PFSK-1 (cell line): ENCODE measurements around the gene ELOVL2.

Experiments
- POLR2AphosphoS5 ChIP-seq: IDR thresholded peaks from 2 replicates; pipeline ENCODE4 v1.6.1; 2012; ENCODE audit warnings: low read depth, mild to moderate bottlenecking, control low read depth, low read length, moderate library complexity
- TF ChIP-seq, protein P1 (sequence below), 2 experiments: IDR thresholded peaks; 2 replicates each; pipeline versions ENCODE4 v1.6.1 to v1.8.0; 2011 to 2012; ENCODE audit warnings: low read depth in 2 of 2, low read length in 2 of 2, control low read depth in 1 of 2, inconsistent platforms in 1 of 2, mild to moderate bottlenecking in 1 of 2, moderate library complexity in 1 of 2; ENCODE audit not compliant: insufficient read depth in 1 of 2

DNA sequence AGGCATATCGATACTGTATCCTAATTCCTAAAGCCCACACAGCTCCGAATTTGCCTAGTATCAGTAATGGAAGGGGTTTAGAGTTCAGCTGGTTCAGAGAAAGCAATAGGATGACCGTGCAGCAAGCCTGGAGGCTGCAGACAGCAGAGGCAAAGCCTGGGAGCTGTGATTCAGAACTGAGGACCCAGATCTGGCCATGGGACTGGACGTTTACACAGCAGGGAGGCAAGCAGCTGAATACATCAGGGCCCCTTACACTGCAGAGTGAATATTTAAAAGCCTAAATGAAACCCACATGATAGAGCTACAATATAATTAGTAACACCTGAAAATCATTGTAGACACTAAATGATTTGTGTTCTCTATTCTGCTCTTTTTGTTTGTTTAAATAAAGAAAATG is 38.0 kb downstream of the ELOVL2 start:
- no peak for TF ChIP-seq POLR2AphosphoS5
- TF ChIP-seq, protein P1, sequence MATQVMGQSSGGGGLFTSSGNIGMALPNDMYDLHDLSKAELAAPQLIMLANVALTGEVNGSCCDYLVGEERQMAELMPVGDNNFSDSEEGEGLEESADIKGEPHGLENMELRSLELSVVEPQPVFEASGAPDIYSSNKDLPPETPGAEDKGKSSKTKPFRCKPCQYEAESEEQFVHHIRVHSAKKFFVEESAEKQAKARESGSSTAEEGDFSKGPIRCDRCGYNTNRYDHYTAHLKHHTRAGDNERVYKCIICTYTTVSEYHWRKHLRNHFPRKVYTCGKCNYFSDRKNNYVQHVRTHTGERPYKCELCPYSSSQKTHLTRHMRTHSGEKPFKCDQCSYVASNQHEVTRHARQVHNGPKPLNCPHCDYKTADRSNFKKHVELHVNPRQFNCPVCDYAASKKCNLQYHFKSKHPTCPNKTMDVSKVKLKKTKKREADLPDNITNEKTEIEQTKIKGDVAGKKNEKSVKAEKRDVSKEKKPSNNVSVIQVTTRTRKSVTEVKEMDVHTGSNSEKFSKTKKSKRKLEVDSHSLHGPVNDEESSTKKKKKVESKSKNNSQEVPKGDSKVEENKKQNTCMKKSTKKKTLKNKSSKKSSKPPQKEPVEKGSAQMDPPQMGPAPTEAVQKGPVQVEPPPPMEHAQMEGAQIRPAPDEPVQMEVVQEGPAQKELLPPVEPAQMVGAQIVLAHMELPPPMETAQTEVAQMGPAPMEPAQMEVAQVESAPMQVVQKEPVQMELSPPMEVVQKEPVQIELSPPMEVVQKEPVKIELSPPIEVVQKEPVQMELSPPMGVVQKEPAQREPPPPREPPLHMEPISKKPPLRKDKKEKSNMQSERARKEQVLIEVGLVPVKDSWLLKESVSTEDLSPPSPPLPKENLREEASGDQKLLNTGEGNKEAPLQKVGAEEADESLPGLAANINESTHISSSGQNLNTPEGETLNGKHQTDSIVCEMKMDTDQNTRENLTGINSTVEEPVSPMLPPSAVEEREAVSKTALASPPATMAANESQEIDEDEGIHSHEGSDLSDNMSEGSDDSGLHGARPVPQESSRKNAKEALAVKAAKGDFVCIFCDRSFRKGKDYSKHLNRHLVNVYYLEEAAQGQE (IDR thresholded peaks at IDR 0.05; ENCODE audit: insufficient read depth in 1 of 2, low read depth in 2 of 2, low read length in 2 of 2) = no peak
